ENCODE data around the gene SERPINH1. TPM values are rescaled to one million over a fixed set of nuclear protein-coding genes. Genes with fewer than 3 reads are reported as not detected.

SERPINH1 gene
- total RNA-seq, 2 experiments from 2014 or later: 8.1 to 10.6 TPM

DNA sequence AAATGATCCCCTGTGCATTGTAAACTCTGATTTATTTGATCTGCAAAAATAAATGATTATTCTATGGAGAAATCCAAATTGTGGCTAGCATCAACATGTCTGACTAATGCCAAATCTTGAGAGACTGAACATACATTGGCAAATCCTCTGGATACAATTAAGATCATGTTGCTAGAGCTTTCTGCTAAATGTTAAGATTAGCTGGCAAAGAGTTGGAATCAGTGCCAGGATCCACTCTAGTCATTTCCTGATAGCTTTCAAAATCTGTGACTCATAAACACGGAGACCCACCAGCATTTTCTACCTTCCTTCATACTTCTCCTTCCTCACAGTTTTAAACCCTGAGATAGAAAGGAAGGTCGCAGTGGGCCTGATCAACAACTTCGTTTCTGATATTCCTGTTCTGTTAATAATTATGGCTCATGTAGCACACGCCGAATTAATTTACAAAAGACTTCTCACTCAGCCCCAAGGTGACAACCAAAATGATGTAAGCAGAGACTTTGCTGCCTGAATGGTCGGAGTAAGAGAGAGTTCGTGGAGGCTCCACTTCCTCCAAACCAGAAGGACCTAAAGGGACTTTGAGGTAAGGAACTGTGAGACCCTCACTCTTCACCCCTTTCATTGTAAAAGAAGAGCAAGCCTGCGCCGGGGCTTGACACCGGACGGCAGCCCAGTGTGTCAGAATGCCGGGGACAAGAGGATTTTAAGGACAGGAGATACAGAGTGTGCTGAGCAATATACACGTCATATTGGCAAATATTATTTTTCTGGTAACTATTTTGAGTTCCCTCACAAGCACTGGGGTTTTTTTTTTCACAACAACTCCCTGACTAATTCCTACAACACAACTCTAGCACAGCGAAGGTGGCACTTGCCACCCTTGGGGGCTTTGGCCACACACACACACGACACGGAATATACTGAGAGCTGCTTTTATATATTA is 42.0 kb downstream of the SERPINH1 start:
- no peaks in the 10 kb centered on the region for H3K9me3 Mint-ChIP-seq (ENCODE audit: low read depth)
- no peak overlapping the region for H3K4me3 Mint-ChIP-seq
- no peak overlapping the region for H3K27ac Mint-ChIP-seq
- DNase-seq: no peak
- H3K36me3 Mint-ChIP-seq: no peaks in the 10 kb centered on the region
- CTCF ChIA-PET: no interaction called here
- ATAC-seq: no peak
- peaks cover 4% of the 10 kb centered on the region for H3K4me1 Mint-ChIP-seq
- peaks cover 53% of the 10 kb centered on the region for H3K27me3 Mint-ChIP-seq

DNA sequence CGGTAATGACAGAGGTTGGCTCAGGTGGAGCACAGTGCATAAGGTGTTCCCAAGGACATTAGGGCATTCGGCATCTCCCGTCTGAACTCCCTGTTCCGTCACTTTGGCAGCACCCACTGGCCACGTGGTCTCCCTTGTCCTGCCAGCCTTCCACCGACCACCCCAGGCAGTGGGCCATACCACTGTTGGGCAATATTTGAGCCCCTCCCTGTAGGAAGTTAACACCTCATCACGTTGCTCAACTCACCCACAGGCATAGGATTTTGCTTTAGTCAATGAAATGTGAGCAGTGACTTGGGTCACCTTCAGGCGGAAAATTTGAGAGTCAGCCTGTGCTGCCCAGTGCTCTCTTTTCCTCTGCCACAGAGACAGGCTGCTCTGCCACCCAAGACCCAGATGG is 44.0 kb downstream of the SERPINH1 start:
- peaks cover 51% of the 10 kb centered on the region for H3K27me3 Mint-ChIP-seq

DNA sequence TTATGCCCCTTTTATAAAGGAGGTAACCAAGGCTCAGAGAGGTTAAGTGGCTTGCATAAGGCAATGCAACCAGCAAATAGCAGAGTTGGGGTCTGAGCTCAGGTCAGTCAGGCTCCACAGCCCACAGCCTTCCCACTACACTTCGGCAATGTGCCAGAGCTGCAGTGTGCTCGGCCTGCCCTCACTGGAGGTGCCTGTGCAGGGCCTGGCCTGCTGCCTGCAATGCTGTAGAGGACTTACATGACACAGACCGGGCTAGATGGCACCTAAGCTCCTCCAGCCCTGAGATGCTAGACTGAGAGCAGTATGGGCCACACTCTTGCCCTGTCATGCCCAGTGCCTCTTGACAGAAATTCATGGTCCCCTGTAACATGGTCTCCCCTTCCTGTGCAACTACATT is 49.8 kb downstream of the SERPINH1 start:
- ATAC-seq: no peak
- H3K27me3 Mint-ChIP-seq: peaks cover 31% of the 10 kb centered on the region
- H3K4me3 Mint-ChIP-seq: no peak overlapping the region
- H3K4me1 Mint-ChIP-seq: no peaks in the 10 kb centered on the region
- H3K9me3 Mint-ChIP-seq (ENCODE audit: low read depth): no peaks in the 10 kb centered on the region
- no peak for DNase-seq
- no peak overlapping the region for H3K27ac Mint-ChIP-seq
- H3K36me3 Mint-ChIP-seq: no peaks in the 10 kb centered on the region
- CTCF ChIA-PET: interaction anchor here (0.8 to 1.5 kb wide), 2 partner anchors 13 to 25 kb away, joined by 3 to 5 read pairs; no protein-coding TSS in a partner anchor

More for the DNA sequence above, 44.0 kb downstream of the SERPINH1 start:
- H3K4me1 Mint-ChIP-seq: peaks cover 4% of the 10 kb centered on the region
- H3K36me3 Mint-ChIP-seq: no peaks in the 10 kb centered on the region
- no peak overlapping the region for H3K4me3 Mint-ChIP-seq
- no peaks in the 10 kb centered on the region for H3K9me3 Mint-ChIP-seq (ENCODE audit: low read depth)
- CTCF ChIA-PET: no interaction called here
- DNase-seq (no peak), ATAC-seq (no peak)
- H3K27ac Mint-ChIP-seq: no peak overlapping the region

DNA sequence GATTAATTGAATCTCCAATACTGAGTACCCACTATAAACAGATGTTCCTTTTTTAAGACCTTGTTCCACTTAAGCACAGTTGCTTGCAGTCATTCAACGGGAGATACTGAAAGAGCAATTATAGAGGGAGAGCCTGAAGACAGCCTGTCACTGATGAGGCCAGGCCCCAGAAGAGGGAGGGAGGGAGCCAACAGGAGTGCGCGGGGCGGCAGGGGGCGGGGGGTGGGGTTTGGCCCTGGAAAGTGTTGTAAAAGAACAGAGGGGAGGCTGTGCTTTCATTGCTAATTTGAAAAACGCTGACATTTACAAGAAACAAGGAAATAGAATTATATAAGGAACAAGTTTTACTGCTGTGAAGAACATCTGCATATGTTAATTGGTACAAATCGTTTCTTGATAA is 53.7 kb downstream of the SERPINH1 start:
- H3K36me3 Mint-ChIP-seq: no peaks in the 10 kb centered on the region
- H3K4me3 Mint-ChIP-seq: no peak overlapping the region
- no peak overlapping the region for H3K27ac Mint-ChIP-seq
- no peak for ATAC-seq
- H3K27me3 Mint-ChIP-seq: peaks cover 23% of the 10 kb centered on the region
- H3K9me3 Mint-ChIP-seq (ENCODE audit: low read depth): no peaks in the 10 kb centered on the region
- no peaks in the 10 kb centered on the region for H3K4me1 Mint-ChIP-seq
- CTCF ChIA-PET: interaction anchor here (0.7 to 1.1 kb wide), 2 partner anchors 18 to 67 kb away, joined by 3 to 4 read pairs; no protein-coding TSS in a partner anchor
- no peak for DNase-seq

DNA sequence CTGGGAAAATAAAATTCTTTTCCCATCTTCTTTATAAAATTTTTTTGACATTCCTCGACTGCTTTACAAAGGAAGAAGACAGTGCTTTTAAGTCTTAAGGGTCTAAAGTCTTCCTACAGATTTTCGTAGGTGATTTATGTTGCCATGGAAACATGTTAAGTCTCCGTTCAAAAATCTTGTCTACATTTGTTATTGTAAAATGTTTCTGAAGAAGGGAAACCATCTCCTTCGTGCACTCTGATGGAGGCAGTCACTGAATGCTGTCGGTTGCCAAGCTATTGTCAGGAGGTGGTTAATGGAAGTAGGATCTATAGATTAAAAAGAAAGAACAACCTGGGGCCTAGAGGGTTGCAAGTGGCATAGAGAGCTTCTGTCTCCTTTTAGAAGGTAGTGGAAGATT is 54.2 kb downstream of the SERPINH1 start:
- H3K27ac Mint-ChIP-seq: no peak overlapping the region
- no peaks in the 10 kb centered on the region for H3K36me3 Mint-ChIP-seq
- ATAC-seq (no peak), DNase-seq (no peak)
- no peaks in the 10 kb centered on the region for H3K4me1 Mint-ChIP-seq
- H3K4me3 Mint-ChIP-seq: no peak overlapping the region
- no peaks in the 10 kb centered on the region for H3K9me3 Mint-ChIP-seq (ENCODE audit: low read depth)
- CTCF ChIA-PET: no interaction called here
- peaks cover 20% of the 10 kb centered on the region for H3K27me3 Mint-ChIP-seq

Other genes starting within 250 kb of the SERPINH1 start
- 10 to 100 TPM; 42.6 to 69.3 TPM for gene ARRB1, start 210.6 kb upstream of the SERPINH1 start, total RNA-seq
- gene RPS3, start 162.7 kb upstream of the SERPINH1 start, total RNA-seq: 1,000 to 10,000 TPM; 2,848 to 3,262 TPM
- under 1 TPM in 1 of 2 experiments, not detected in 1; 0.47 TPM for gene KLHL35, start 129.1 kb upstream of the SERPINH1 start, total RNA-seq
- gene GDPD5, start 36.3 kb upstream of the SERPINH1 start, total RNA-seq: 10 to 100 TPM; 11.3 to 33.9 TPM
- under 1 TPM; 0.30 to 0.70 TPM for gene MAP6, start 106.8 kb downstream of the SERPINH1 start, total RNA-seq
- gene MOGAT2, start 155.6 kb downstream of the SERPINH1 start, total RNA-seq: not detected
- 1 to 10 TPM; 1.5 to 1.8 TPM for gene DGAT2, start 206.5 kb downstream of the SERPINH1 start, total RNA-seq

Measured in activated CD8-positive, alpha-beta memory T cell treated with anti-CD3 and anti-CD28 coated beads, Interleukin-2, amount 10 ng/mL, durations not matched to agents 7 days and 5 days (primary cell).